Nephron progenitor cell (in vitro differentiated cells): ENCODE results near the gene IL17F.

Experiments used
- DNase-seq: peaks from one replicate; pipeline ENCODE4 v3.0.0; 2021
- H3K27ac Mint-ChIP-seq: 2 replicates; pipeline ENCODE4 v1.8.0; 2021; ENCODE audit warnings: mild to moderate bottlenecking, moderate library complexity, mixed read lengths
- H3K27me3 Mint-ChIP-seq: 2 replicates; pipeline ENCODE4 v1.8.0; 2021; ENCODE audit warnings: mild to moderate bottlenecking, low read depth, mixed read lengths; ENCODE audit not compliant: poor library complexity
- H3K36me3 Mint-ChIP-seq: 2 replicates; pipeline ENCODE4 v1.8.0; 2021; ENCODE audit warnings: low read depth, mixed read lengths
- H3K4me1 Mint-ChIP-seq: 2 replicates; pipeline ENCODE4 v1.8.0; 2021; ENCODE audit warnings: mixed read lengths
- H3K4me3 Mint-ChIP-seq: 2 replicates; pipeline ENCODE4 v1.8.0; 2021; ENCODE audit warnings: mild to moderate bottlenecking, moderate library complexity, mixed read lengths
- H3K9me3 Mint-ChIP-seq: 2 replicates; pipeline ENCODE4 v1.8.0; 2021; ENCODE audit warnings: mild to moderate bottlenecking, moderate library complexity, mixed read lengths
- TF ChIP-seq, protein P1 (sequence below): fragments of 200-600 bp; sonication (generic); IDR thresholded peaks from 2 replicates; pipeline ENCODE4 v1.5.0; 2021; ENCODE audit warnings: antibody characterized with exemption

The IL17F gene

DNA sequence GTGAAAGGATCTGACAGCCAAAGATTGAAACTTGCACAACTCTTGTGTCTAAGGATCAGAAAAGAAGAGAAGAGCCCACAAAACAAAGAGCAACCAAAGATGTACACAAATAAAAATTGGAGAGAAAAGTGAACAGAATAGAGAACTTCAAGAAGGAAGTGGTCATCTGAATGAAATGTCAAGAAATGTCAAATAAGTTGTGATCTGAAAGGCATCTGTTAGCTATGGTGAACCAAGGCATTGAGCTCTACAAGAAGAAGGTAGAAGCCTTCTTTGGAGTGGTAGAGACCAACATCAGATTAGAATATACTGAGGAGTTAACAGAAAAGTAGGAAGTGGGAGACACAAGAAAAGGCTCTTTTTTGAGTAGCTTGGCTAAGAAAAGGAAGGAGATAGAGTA is 28.5 kb downstream of the IL17F start:
- DNase-seq: no peak
- H3K4me3 Mint-ChIP-seq: no peak overlapping the region
- H3K4me1 Mint-ChIP-seq: no peaks in the 10 kb centered on the region
- no peaks in the 10 kb centered on the region for H3K9me3 Mint-ChIP-seq
- TF ChIP-seq, protein P1, sequence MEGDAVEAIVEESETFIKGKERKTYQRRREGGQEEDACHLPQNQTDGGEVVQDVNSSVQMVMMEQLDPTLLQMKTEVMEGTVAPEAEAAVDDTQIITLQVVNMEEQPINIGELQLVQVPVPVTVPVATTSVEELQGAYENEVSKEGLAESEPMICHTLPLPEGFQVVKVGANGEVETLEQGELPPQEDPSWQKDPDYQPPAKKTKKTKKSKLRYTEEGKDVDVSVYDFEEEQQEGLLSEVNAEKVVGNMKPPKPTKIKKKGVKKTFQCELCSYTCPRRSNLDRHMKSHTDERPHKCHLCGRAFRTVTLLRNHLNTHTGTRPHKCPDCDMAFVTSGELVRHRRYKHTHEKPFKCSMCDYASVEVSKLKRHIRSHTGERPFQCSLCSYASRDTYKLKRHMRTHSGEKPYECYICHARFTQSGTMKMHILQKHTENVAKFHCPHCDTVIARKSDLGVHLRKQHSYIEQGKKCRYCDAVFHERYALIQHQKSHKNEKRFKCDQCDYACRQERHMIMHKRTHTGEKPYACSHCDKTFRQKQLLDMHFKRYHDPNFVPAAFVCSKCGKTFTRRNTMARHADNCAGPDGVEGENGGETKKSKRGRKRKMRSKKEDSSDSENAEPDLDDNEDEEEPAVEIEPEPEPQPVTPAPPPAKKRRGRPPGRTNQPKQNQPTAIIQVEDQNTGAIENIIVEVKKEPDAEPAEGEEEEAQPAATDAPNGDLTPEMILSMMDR: no peak
- no peaks in the 10 kb centered on the region for H3K36me3 Mint-ChIP-seq
- peaks cover 7% of the 10 kb centered on the region for H3K27me3 Mint-ChIP-seq
- no peak overlapping the region for H3K27ac Mint-ChIP-seq

DNA sequence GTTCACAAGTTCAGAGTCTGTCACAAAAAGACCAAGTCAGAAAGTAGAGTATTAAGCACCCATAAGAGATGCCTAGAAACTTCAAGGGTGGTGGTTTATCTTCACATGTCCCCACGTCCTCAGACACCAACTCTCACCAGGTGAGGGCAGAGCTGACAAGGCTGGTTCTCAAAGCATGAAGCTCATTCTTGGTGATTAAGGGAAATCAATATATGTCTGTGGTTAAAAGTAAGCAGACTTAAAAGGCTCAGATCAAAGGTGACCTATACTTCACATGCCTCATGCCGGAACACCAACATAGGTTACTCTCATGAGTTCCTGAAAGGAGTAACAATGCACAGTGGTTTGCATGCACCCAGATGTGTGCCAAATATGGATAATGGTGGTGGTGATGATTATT is 31.2 kb downstream of the IL17F start:
- H3K4me1 Mint-ChIP-seq: no peaks in the 10 kb centered on the region
- DNase-seq: no peak
- peaks cover 7% of the 10 kb centered on the region for H3K27me3 Mint-ChIP-seq
- H3K4me3 Mint-ChIP-seq: no peak overlapping the region
- no peaks in the 10 kb centered on the region for H3K9me3 Mint-ChIP-seq
- TF ChIP-seq, protein P1: no peak
- H3K36me3 Mint-ChIP-seq: no peaks in the 10 kb centered on the region
- no peak overlapping the region for H3K27ac Mint-ChIP-seq

DNA sequence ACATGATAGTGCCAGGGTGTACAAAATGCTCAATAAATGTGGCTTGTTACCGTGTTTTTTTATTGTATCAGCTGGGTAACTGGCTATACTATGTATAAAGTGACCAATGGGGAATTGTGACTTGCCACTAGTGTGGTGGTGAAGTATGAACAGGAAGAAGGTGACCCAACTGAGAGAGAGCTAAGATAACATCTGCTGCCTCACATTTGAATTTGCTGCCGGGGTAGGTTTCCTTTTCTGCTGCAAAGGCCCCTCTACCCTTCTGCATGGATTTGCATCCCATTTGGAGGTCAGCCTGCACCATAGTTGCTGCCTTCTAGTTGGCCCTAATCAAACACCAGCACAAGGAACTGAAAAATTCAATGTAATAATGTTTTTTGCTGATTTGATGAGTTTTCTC is 34.1 kb downstream of the IL17F start:
- TF ChIP-seq, protein P1: no peak
- H3K36me3 Mint-ChIP-seq: no peaks in the 10 kb centered on the region
- H3K4me3 Mint-ChIP-seq: no peak overlapping the region
- no peaks in the 10 kb centered on the region for H3K4me1 Mint-ChIP-seq
- H3K27me3 Mint-ChIP-seq: peaks cover 7% of the 10 kb centered on the region
- H3K9me3 Mint-ChIP-seq: peaks cover 9% of the 10 kb centered on the region
- no peak overlapping the region for H3K27ac Mint-ChIP-seq
- DNase-seq: no peak

DNA sequence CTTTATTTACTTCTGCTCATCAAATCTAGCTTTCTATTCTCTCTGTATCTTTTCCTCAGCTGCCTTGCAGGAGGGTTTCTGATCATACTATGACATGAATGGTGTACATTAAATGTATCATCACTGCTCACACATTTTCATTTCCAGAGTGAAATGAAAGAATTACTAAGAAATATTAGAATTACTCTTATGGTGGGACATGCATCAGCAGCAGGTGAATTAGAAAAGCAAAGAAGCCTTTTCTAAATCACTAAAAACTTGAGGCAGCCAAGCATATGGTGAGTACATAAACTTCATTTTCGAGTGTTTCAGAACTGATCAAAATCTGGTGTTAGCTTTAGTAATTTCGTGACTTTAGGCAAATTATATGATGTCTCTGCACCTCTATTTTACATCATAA is 34.5 kb downstream of the IL17F start:
- Mint-ChIP-seq H3K4me3 (no peak overlapping the region), H3K27ac (no peak overlapping the region), H3K27me3 (peaks cover 7% of the 10 kb centered on the region), H3K36me3 (no peaks in the 10 kb centered on the region), H3K4me1 (no peaks in the 10 kb centered on the region), H3K9me3 (peaks cover 9% of the 10 kb centered on the region)
- DNase-seq: no peak
- TF ChIP-seq, protein P1: no peak

DNA sequence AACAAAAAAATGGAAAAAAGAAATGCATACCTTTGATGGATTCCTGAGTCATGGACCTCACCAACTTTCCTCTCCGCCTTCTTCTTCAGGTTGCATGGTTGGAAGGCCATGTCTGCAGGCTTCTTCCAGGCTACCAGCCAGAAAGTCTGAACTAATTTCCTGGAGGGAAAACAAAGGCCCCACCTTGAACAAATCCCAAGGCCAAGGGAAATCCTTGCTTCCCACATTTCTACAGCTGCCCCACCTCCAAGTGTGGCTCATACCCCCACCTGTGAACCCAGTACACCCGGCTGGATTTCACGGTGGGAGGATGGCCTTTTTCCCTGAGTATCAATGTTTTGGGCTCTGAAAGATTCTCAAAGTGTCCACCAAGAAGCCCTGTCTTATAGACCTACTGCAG is 35.7 kb downstream of the IL17F start:
- Mint-ChIP-seq H3K4me3 (no peak overlapping the region), H3K36me3 (no peaks in the 10 kb centered on the region), H3K27ac (no peak overlapping the region), H3K4me1 (no peaks in the 10 kb centered on the region), H3K27me3 (peaks cover 7% of the 10 kb centered on the region), H3K9me3 (peaks cover 9% of the 10 kb centered on the region)
- DNase-seq: no peak
- TF ChIP-seq, protein P1: no peak

DNA sequence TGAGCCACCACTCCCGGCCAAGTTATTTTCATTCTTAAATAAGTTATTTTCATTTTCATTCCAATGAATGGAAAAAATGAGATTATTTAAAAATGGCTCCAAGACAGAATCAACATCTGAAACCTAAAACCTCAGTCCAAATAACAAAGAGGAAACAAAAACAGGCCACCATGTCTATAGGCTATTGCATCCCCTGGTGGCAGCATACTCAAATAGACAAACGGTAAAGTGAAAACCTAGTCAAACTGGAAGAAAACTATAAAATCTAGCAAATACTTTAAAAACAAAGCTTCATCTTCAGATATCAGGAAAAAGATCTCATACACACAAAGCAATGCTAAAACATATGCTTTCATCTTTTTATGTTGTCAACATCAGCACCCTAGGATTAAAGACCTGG is 37.2 kb downstream of the IL17F start:
- H3K4me1 Mint-ChIP-seq: no peaks in the 10 kb centered on the region

More for the DNA sequence above, 37.2 kb downstream of the IL17F start:
- DNase-seq: no peak
- H3K27ac Mint-ChIP-seq: no peak overlapping the region
- peaks cover 17% of the 10 kb centered on the region for H3K9me3 Mint-ChIP-seq
- TF ChIP-seq, protein P1: no peak
- no peaks in the 10 kb centered on the region for H3K36me3 Mint-ChIP-seq
- H3K4me3 Mint-ChIP-seq: no peak overlapping the region
- peaks cover 7% of the 10 kb centered on the region for H3K27me3 Mint-ChIP-seq
